Dedifferentiated amniotic fluid mesenchymal stem cell (primary cell): Measurements from ENCODE around the gene KCNMA1.
A peak's percentile ranks its signal among the peaks of the same experiment; 100 is the strongest.

Experiments
- DNase-seq: peaks from one replicate; pipeline ENCODE4 v3.0.0-alpha.2; 2016; ENCODE audit errors: extremely low spot score

KCNMA1 gene

GRCh38 chr10:77333610-77334340 lies 303.8 kb downstream of the KCNMA1 start:
- DNase-seq = no peak

DNA sequence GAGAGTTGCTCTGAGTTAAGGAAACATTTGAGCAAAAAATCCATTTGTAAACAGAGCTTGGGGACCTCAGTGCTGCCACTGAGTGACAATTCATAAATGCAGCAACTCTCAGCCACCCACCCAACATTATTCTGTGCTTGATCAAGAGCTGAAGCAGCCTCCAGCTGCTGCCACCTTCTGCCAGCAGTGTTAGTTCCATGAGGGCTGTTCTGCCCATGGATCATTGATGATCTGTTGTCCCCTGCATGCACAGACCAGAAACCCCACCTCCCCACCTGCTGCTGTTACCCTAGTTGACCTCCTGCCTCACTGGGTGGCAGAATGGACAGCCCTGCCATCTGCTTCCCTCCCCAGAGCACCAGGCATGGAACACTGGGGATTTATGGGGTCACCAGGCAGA lies 305.4 kb downstream of the KCNMA1 start:
- DNase-seq = no peak

- DNase-seq = no peak
Observed at GRCh38 chr10:77328272-77328816, 309.3 kb downstream of the KCNMA1 start.

GRCh38 chr10:77325233-77325537 lies 312.4 kb downstream of the KCNMA1 start:
- DNase-seq = no peak

- no peak for DNase-seq
Observed at GRCh38 chr10:77321838-77322237, 315.8 kb downstream of the KCNMA1 start.

- DNase-seq = peak; percentile 94
Observed at GRCh38 chr10:77320971-77321471, 316.6 kb downstream of the KCNMA1 start.

GRCh38 chr10:77319557-77319956 lies 318.1 kb downstream of the KCNMA1 start:
- no peak for DNase-seq

GRCh38 chr10:77318739-77319138 lies 318.9 kb downstream of the KCNMA1 start:
- no peak for DNase-seq

DNA sequence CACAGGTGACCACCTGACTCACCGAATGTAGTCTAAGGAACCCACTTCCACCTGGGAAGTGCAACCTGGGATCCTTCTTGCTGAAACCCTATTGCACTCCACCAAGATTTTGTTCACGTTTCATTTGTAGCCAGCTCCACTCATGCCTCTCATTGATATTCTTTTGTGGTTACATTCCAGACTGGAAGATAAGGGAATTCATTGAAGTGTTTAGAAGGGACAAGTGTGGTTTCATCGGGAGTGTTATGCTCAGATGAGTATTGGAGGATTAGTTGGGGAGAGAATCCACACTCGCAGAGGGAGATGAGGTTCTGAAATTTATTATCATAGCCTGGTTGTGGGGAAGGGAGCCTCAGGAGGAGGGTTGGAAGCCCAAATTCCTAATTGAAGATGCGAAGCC lies 320.4 kb downstream of the KCNMA1 start:
- no peak for DNase-seq

DNA sequence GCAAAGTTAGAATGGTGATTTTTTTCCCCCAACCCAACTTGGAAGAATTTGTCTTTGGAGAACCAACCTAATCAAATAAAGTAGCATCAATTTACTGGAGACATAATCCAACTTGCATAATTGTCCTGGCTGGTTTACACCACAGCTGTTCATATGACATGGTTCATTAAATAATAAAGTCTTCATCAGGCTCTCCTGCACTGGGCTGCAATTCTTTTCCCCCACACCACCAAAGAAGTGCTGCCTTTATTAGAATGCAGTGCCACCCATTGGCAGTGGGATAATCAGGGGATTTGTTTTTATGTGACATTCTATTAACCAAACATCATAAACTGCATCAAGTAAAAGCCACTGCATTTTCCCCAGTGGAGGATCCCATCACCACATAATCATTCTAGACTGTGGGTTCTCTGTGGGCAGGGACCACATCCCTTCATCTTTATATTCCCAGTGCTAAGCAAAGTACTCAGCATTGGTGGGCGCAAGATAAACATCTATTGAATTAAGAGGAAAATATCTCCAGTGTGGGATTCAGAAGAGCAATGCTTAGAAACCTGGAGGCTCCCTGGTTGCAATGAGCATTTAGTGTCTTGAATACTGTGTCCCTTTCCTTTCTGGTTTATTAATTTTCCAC lies 322.0 kb downstream of the KCNMA1 start:
- DNase-seq = no peak

GRCh38 chr10:77313066-77313750 lies 324.4 kb downstream of the KCNMA1 start:
- DNase-seq = no peak

DNA sequence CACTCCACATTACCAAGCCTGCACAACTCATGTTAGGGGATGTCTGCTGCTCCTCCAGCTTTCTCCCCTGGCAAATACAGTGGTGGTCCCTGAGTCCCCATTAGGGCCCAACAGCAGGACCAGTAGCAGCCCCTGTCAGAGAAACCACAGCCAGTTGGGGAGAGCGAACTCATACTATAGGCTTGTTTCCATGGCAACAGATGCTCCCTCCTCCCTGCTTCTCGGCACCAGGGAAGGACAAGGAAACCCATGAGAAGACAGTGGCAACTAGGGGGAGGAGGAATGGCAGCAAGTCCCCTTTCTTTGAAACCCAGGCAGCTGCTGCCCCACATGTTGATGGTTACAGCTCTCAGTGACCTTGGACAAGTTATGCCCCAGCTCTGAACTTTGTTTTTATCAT lies 326.4 kb downstream of the KCNMA1 start:
- no peak for DNase-seq

GRCh38 chr10:77310288-77310840 lies 327.2 kb downstream of the KCNMA1 start:
- no peak for DNase-seq

- no peak for DNase-seq
Observed at GRCh38 chr10:77309509-77309908, 328.1 kb downstream of the KCNMA1 start.

DNA sequence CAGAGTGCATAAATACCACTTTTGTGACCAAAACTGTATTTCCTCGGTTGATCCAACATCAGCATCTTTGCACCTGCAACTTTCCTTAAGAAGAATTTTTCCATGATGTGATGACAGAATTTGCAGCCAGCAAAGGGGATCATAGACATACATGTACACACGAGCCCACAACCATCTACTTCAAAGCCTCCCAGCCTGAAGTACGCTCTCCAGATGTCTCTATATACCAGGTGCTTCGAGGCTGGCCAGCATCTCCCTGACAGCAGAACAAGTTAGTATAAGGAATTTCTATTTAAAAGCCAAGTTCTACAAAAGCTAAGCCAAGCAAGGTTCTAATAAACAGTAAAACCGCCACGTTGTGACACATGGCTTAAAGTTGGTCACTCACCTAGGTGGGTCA lies 328.5 kb downstream of the KCNMA1 start:
- DNase-seq = no peak

DNA sequence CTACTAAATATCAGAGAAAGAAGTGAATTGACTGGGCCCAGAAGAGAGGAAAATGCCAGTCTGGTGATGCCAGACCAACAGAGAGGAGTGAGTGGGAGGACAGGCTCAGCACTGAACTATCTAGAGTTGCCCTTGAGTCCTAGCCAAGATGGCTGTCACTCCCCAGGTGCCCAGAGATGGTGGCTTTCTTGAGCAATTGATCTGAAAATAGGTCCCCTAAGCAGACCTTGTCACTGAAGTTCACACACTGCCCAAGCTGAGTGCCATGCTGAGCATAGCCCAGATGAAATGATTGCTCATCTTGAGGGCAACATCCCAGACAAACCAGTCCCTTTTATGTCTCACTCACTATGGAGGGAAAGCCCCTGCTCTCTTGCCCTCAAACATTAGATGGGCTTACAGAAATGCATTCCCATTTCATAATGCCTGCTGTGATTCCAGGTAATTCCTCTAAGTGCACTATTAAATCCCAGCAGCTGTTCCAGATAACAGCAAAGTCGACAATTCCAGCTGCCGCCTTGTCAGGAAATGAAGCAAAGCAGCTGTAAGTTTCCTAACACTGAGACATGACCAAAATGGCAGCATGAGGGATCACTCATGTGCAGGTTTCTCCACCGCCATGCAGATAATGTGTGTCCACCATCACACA lies 329.4 kb downstream of the KCNMA1 start:
- DNase-seq = no peak

GRCh38 chr10:77306666-77307065 lies 330.9 kb downstream of the KCNMA1 start:
- no peak for DNase-seq

DNA sequence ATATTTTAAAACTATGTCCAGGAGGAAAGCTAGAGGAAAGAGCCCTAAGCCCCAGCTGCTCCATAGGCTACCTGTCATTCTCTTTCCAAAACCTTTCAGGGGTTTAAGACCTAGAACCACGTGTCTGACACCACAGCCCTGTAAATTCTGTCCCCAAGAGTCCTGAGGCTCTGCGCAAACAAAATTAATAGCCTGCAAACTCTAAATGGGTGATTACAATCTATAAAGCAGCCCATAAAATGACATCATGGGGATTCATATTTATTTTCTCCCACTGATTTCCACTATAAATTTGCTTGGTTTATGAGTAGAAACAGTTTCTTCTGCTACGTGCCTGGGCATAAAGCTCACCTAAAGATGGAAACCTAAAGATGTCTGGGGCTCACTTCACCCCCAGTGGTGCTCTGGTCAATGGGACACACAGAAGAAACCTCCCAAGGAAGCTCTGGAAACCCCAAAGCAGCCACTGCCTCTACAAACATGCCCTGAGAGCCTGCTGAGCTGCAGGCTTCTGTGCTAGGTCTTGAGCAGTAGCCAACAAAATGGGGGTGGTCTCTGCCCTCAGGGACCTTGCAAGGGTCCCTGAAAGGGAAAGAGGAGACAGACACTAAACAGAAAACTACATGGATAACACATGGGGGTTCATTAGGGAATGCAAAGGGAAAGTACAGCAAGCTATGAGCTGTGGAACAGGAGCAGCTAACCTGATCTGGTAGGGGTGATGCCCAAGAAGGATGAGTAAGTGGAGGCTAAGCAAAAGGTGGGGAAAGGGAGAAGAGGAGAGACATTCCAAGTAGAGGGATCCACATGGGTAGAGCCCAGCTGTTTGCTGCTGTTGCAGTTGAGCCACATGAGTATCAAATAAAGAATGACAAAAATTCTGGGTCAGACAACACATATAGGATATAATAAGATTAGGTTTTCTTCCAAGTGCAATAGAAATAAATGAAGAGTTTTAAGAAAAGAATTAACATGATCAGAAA lies 331.7 kb downstream of the KCNMA1 start:
- peak; percentile 31 for DNase-seq

DNA sequence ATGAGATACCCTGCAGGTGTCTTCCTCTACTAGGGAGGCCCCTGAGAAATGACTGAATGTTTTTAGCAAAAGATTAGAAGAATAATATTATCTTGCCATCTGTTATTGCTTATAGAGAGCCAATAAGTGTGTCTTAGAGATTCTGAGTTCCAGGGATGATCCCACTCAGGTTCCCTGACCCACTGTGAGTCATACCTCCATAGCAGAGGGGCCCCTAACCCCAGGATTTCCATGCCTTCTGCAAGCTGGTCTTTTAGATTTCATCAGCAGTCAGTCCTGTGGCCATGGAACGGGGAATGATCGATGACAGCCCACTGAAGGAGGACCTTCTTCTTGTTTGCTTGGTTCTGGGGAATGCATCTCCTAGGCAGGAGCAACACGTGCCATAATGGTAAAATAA lies 333.4 kb downstream of the KCNMA1 start:
- DNase-seq = no peak

GRCh38 chr10:77301305-77301730 lies 336.3 kb downstream of the KCNMA1 start:
- DNase-seq = peak; percentile 58
